ENCODE measurements around the gene RABGAP1. TPM values are rescaled to one million over a fixed set of nuclear protein-coding genes. Genes with fewer than 3 reads are reported as not detected.
"Not testable (repeated sequence)": the region's sequence is repeated elsewhere in the genome, so short reads cannot be mapped to it uniquely, and the experiment has no call there.

RABGAP1 gene
- total and polyA plus RNA-seq, 8 donors = 7.6 to 35.2 (median 20.2) TPM

GRCh38 chr9:122904823-122905710, 35.8 kb upstream of the RABGAP1 start, which contains the start of gene RC3H2:
Gene RC3H2 (minus strand): TSS chr9:122905359. CDS start chr9:122897509, 7,850 bp downstream.
- TF ChIP-seq CTCF (IDR thresholded peaks at IDR 0.05) = no peak
- Histone ChIP-seq H3K9me3 (no peaks in the 10 kb centered on the region), H3K4me1 (peaks cover 8 to 15% (median 12%) of the 10 kb centered on the region in 3 donors), H3K27ac (peak within 1 kb of the TSS; percentile 70 to 91 (median 81)), H3K36me3 (peaks cover 0 to 8% (median 0%) of the 10 kb centered on the region in 3 donors), H3K27me3 (no peaks in the 10 kb centered on the region), H3K4me3 (peak within 1 kb of the TSS; percentile 83 to 91 (median 88))
- ATAC-seq (peak; percentile 95 to 99 (median 98)), FAIRE-seq (peak; percentile 97), DNase-seq (peak; percentile 89 to 98 (median 98))
- WGBS, 2 donors = 0 to 1% methylated on average over 61 to 77 of the region's 77 CpGs
- intact Hi-C loops (cut with DNase I) = no loop called here

- H3K4me3 ChIP-seq; ATAC-seq; intact Hi-C loops (cut with DNase I); H3K36me3 ChIP-seq; H3K27ac ChIP-seq; H3K27me3 ChIP-seq; H3K9me3 ChIP-seq; DNase-seq; FAIRE-seq: not testable (repeated sequence)
- 93 to 95% methylated on average over 16 of the region's 16 CpGs for WGBS, 2 donors
- H3K4me1 ChIP-seq = peaks cover 8 to 15% (median 12%) of the 10 kb centered on the region in 3 donors
Observed at GRCh38 chr9:122906122-122906521, 34.7 kb upstream of the RABGAP1 start.

GRCh38 chr9:122912671-122912963, 28.2 kb upstream of the RABGAP1 start:
- intact Hi-C loops (cut with DNase I) = no loop called here

GRCh38 chr9:122912964-122913673, 27.7 kb upstream of the RABGAP1 start, which contains the start of gene ZBTB6:
Gene ZBTB6 (minus strand): TSS chr9:122913323. CDS start chr9:122912072, 1,251 bp downstream.
- no peaks in the 10 kb centered on the region for H3K9me3 ChIP-seq
- peak within 1 kb of the TSS; percentile 16 to 63 (median 56) for H3K4me3 ChIP-seq
- DNase-seq (peak; percentile 48 to 79 (median 67)), FAIRE-seq (no peak), ATAC-seq (peak; percentile 99 to 100 (median 99))
- 0 to 1% methylated on average over 35 of the region's 35 CpGs for WGBS, 2 donors
- peak within 1 kb of the TSS in 3 of 4 donors; percentile 18 to 70 (median 53) for H3K27ac ChIP-seq
- TF ChIP-seq CTCF (IDR thresholded peaks at IDR 0.05) = no peak
- no peaks in the 10 kb centered on the region for H3K27me3 ChIP-seq
- peaks cover 0 to 8% (median 5%) of the 10 kb centered on the region in 3 donors for H3K36me3 ChIP-seq
- intact Hi-C loops (cut with DNase I) = no loop called here
- H3K4me1 ChIP-seq = peaks cover 0 to 8% (median 5%) of the 10 kb centered on the region in 3 donors

More at GRCh38 chr9:122912671-122912963, 28.2 kb upstream of the RABGAP1 start:
- peak overlapping the region; percentile 16 to 63 (median 56) for H3K4me3 ChIP-seq
- no peak for TF ChIP-seq CTCF (IDR thresholded peaks at IDR 0.05)
- ATAC-seq = no peak
- peaks cover 0 to 8% (median 5%) of the 10 kb centered on the region in 3 donors for H3K4me1 ChIP-seq
- WGBS, 2 donors = 1 to 2% methylated on average over 9 of the region's 9 CpGs
- H3K27ac ChIP-seq = peak overlapping the region in 3 of 4 donors; percentile 18 to 70 (median 53)
- no peaks in the 10 kb centered on the region for H3K9me3 ChIP-seq
- H3K36me3 ChIP-seq = peaks cover 0 to 8% (median 5%) of the 10 kb centered on the region in 3 donors
- no peak for FAIRE-seq
- no peaks in the 10 kb centered on the region for H3K27me3 ChIP-seq
- DNase-seq = no peak

GRCh38 chr9:122918310-122918709, 22.5 kb upstream of the RABGAP1 start:
- no peaks in the 10 kb centered on the region for H3K9me3 ChIP-seq
- ATAC-seq = no peak
- H3K4me3 ChIP-seq = no peak overlapping the region
- TF ChIP-seq CTCF (IDR thresholded peaks at IDR 0.05) = no peak
- DNase-seq = no peak
- H3K4me1 ChIP-seq = no peaks in the 10 kb centered on the region
- no peak for FAIRE-seq
- intact Hi-C loops (cut with DNase I) = no loop called here
- H3K36me3 ChIP-seq = no peaks in the 10 kb centered on the region
- no peak overlapping the region for H3K27ac ChIP-seq
- H3K27me3 ChIP-seq = no peaks in the 10 kb centered on the region
- 74 to 76% methylated on average over 2 of the region's 2 CpGs for WGBS, 2 donors

All from pancreas (tissue), 10 donors.